ENCODE measurements around the gene ZNF629. TPM values are rescaled to one million over a fixed set of nuclear protein-coding genes. Genes with fewer than 3 reads are reported as not detected.

ZNF629 gene
- total RNA-seq = 13.6 TPM

GRCh38 chr16:30786936-30787612, at the start of gene ZNF629:
TSS of gene ZNF629 (minus strand) at chr16:30787205. CDS start at chr16:30784482, 2,723 bp downstream.

DNA sequence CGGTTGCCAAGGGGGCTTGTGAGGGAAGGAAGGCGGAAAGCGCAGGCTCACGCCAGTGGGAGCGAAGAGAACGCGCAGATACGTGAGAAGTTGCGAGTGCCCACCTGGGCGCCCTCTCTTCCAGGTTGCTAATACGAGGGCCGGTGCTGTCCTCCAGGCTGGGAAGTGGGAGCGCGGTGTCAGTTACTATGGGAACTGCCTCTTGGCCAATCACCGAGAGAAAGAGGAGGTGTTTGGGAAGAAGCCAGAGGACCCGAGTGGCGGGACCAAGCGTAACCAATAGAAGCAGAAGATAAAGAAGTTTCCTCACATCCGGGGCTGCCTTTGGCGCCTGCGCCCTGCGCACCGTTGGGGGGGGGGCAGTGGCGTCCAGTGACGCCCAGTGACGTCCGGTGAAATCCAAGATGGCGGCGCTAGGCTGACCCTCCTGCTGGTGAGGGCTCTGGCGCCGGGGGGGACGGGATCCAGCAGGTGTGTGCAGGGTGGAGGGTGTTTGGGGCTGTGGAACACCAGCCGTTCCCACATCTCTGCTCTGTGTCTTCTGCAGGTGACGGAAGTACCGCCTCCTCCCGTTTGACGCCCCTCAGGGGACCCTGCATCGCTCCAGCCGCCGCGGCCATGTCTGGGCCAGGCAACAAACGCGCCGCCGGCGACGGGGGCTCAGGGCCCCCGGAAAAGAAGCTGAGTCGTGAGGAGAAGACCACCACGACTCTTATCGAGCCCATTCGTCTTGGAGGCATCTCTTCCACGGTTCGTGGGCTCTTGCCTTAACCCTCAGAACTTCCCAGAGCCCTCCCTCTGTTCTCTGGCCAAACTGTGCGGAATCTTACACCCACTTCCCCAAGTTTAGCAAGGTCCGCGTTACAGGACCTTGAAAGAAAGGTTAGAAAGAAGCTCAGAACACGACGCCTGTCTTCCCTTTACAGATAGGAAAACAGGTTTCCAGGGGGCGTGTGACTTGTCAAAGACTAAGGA, 24.8 kb downstream of the ZNF629 start, which contains the start of the genes CFAP119 and RNF40:
Gene CFAP119, minus strand, starts transcription at position 135 of the 975 bp plus-strand sequence. CDS start 314 bp downstream, outside the sequence.
Gene RNF40, plus strand, starts transcription at position 395 of the 975 bp plus-strand sequence. Its CDS starts 224 bp downstream, at position 619.

GRCh38 chr16:30747799-30748633, 39.0 kb downstream of the ZNF629 start, which contains the start of gene PHKG2:
TSS of gene PHKG2 (plus strand) at chr16:30748425. CDS start at chr16:30748821, 396 bp downstream.

Small RNAs within 50 kb of the gene (small RNA-seq; reads per million reads assigned to genes)
- gene RF00017 = not detected

Other genes with a start within 250 kb of the ZNF629 start
- 9.2 TPM for gene ZNF764, start 228.8 kb downstream of the ZNF629 start, total RNA-seq
- 7.6 TPM for gene ZNF688, start 215.5 kb downstream of the ZNF629 start, total RNA-seq
- gene ZNF785, start 201.5 kb downstream of the ZNF629 start, total RNA-seq = 21.2 TPM
- gene ZNF689, start 176.8 kb downstream of the ZNF629 start, total RNA-seq = 12.0 TPM
- gene PRR14, start 136.2 kb downstream of the ZNF629 start, total RNA-seq = 9.0 TPM
- 18.2 TPM for gene FBRS, start 128.8 kb downstream of the ZNF629 start, total RNA-seq
- gene SRCAP, start 88.0 kb downstream of the ZNF629 start, total RNA-seq = 24.0 TPM
- gene PHKG2, start 38.8 kb downstream of the ZNF629 start, total RNA-seq = 15.0 TPM
- 8.8 TPM for gene CFAP119, start 25.1 kb downstream of the ZNF629 start, total RNA-seq
- gene RNF40, start 24.9 kb downstream of the ZNF629 start, total RNA-seq = 94.8 TPM
- 45.4 TPM for gene BCL7C, start 106.9 kb upstream of the ZNF629 start, total RNA-seq
- gene CTF1, start 109.4 kb upstream of the ZNF629 start, total RNA-seq = 0.92 TPM
- 49.8 TPM for gene FBXL19, start 136.4 kb upstream of the ZNF629 start, total RNA-seq
- 6.2 TPM for gene ORAI3, start 161.9 kb upstream of the ZNF629 start, total RNA-seq
- gene SETD1A, start 170.5 kb upstream of the ZNF629 start, total RNA-seq = 3.9 TPM
- gene HSD3B7, start 198.0 kb upstream of the ZNF629 start, total RNA-seq = 3.5 TPM
- gene STX1B, start 223.4 kb upstream of the ZNF629 start, total RNA-seq = 49.4 TPM
- 21.9 TPM for gene STX4, start 246.4 kb upstream of the ZNF629 start, total RNA-seq

Data from diencephalon (tissue), 1 donor.